ENCODE results near the gene MLLT6. TPM values are rescaled to one million over a fixed set of nuclear protein-coding genes. Genes with fewer than 3 reads are reported as not detected.

The MLLT6 gene
- total RNA-seq, 1 donor from 2014 or later = 23.4 TPM

DNA sequence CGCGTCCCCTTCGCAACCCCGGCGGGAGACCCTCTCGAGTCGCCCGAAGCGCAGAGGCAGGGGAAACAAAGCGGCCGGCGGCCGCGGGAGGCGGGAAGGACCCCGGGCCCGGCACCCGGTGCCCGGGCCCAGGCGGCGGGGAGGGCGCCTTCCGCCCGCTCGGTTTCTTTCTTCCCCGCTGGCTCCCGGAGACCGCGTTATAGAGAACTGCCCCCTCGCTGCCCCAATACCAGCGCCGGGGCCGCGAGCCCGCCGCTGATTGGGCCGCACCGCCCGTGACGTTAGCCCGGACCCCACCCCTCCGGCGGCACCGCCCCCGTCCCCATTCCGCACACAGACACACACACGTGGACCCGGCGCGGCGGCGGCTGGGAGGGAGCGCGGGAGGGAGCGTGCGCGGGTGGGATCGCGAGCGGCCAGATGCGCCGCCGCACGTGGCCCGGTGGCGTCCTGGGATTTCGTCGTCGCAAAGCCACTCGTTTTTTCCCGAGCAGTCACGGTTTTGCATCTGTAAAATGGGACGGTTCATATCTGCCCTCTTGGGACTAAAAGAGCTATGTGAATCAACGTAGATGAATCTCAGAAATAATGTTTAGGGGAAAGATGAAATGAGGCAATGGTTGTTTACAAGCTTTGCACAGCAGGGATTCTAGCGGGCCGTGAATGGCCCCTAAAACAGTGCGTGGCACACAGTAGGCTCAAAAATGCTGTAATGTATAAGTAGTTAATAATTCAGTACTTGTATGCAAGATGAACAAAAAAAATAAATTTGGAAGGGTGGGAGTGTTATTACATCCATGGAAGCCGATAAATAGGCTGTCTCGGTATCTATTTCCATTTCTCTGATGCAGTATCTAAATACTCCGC, 30.1 kb upstream of the MLLT6 start, which contains the start of gene EPOP:
EPOP (minus strand) TSS at position 209 of the 867 bp plus-strand sequence. CDS start 462 bp downstream, outside the sequence.
- DNase-seq = peak; percentile 62

DNA sequence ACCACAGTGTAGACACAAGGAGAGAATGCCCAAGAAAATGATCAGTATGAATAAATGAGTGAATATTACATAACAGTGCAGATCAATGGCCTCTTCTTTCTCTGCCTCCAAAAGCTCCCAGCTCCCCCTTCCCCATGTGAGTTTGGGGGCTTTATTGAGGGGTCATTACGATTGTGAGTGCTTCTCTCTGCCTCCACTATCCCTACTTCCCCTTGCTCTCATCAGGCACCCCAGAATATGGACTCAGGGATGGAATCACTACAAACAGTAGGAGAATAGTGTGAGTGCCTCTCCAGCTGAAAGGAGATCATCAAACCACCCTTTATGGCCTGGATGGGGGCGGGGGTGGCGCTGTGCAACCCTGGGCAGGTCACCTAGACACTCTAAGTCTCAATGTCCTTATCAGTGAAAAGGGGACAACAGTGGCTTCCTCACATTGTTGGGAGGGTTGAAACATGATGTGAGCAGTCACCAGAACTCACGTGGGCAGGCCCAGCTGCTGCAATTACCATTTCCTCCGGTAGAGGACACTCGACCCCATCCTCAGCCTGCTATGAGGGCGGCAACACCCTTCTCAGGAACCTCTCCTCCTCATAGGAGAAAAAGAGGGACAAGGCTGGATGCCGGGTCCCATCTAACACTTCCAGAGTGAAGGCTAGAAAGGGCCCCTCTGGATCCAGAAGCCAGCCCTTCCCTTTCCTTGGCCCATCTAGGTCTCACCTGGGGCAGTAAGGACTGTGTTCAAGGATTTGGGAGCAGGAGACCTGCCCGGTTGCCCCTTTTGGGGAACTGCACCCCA, 28.2 kb upstream of the MLLT6 start:
- DNase-seq = peak; percentile 72

GRCh38 chr17:38677819-38678218, 27.3 kb upstream of the MLLT6 start:
- no peak for DNase-seq

GRCh38 chr17:38681096-38681495, 24.0 kb upstream of the MLLT6 start:
- DNase-seq = no peak

GRCh38 chr17:38685491-38685890, 19.6 kb upstream of the MLLT6 start:
- DNase-seq = no peak

- no peak for DNase-seq
Observed at GRCh38 chr17:38687286-38687685, 17.8 kb upstream of the MLLT6 start.

DNA sequence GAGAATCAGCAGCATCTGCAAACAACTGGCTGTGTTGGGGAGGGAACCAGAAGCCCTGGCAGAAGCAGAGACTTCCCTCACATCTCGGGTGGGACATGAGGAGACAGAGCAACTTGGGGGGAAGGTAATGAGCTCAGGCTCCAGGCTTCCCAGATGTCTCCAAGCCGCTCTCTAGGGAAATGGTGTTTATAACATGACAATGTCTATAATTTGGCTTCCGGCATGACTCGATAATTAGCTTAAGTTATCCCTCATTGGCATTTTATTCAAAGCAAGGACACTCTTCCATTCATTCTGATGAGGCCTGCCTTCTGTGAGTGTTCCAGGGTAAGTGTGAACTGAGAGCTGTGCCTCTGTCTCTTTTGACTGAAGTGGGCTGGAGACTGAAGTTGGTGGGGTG, 14.7 kb upstream of the MLLT6 start:
- DNase-seq = peak; percentile 42

- no peak for DNase-seq
Observed at GRCh38 chr17:38691154-38691553, 13.9 kb upstream of the MLLT6 start.

DNA sequence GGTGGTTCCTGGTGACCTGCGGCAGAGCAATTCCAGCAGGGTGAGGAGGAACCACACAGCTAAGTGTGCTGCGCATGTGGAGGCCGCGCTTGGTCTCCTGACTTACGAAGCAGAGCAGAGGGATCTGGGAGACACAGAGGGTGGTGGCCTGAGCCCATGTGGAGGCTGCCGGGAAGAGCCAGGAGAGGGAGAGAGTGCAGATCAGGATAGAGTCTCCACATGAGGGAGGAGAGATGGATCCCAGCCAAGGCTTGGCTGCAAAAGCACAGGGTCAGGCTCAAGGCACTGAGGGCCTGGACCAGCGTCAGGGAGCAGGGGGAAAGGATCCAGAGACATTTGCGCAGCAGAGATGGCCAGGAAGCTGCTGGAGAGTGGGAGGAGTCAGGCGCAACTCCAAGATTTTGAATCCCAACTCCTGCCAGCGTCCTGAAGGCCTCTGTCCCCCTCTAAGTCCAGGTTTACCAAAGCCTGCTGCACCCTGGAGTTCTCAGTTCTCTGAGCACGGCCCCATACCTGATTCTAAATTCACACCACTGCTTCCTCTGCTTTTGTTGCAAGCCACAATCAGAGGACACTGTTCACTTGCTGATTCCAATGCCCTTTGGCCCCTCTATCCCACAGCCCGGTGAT, 11.3 kb upstream of the MLLT6 start:
- DNase-seq = peak; percentile 81

DNA sequence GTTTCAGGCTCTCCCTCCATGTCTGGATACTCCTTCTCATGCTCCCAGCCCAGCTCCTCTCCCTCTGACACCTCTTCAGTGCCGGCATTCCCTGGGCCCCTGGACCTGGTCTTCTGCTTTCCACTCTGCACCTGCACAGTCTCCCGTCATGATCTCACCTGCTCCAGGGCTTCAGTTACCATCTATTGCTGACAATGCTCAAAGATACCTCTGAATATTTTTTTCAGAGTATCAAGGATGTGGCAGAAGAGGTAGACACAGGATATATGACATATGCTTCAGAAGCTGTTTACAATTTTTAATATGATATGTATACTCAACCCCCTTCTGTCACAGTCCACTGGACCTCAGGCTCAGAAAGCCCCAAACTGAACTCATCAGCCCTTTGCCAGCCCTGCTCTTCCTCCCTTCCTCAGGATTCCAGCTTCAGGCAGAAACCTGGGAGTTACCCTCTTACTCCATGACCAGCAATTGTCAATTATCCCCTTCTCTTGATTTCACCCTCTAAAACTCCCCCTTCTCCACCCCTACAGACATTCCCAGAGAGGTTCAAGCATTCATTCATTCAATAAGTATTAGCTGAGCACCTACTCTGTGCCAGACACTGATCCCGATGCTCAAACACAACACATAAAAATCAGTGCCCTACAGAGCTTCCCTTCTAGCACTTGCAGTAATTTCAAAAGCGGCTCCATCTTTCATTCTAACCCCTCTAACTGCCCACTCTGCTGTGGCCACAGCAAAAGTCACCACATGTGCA, 7.8 kb upstream of the MLLT6 start:
- DNase-seq = no peak

DNA sequence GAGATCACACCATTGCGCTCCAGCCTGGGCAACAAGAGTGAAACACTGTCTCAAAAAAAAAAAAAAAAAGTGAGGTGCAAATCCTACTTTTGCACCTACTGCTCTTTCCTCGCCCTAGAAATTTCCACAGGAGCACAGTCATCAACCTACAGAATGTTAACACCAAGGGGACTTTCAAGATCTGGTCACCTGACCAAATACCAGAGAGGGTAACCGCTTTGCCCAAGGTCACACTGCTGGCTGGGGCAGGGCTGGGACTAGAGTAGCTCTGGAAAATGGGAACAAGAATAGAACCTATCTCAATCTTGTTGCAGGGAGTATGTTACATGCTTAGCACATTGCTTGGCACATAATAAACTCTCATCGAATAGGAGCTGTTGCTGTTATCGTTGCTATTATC, 6.3 kb upstream of the MLLT6 start:
- no peak for DNase-seq

- DNase-seq = no peak
Observed at GRCh38 chr17:38701504-38702165, 3.4 kb upstream of the MLLT6 start.

DNA sequence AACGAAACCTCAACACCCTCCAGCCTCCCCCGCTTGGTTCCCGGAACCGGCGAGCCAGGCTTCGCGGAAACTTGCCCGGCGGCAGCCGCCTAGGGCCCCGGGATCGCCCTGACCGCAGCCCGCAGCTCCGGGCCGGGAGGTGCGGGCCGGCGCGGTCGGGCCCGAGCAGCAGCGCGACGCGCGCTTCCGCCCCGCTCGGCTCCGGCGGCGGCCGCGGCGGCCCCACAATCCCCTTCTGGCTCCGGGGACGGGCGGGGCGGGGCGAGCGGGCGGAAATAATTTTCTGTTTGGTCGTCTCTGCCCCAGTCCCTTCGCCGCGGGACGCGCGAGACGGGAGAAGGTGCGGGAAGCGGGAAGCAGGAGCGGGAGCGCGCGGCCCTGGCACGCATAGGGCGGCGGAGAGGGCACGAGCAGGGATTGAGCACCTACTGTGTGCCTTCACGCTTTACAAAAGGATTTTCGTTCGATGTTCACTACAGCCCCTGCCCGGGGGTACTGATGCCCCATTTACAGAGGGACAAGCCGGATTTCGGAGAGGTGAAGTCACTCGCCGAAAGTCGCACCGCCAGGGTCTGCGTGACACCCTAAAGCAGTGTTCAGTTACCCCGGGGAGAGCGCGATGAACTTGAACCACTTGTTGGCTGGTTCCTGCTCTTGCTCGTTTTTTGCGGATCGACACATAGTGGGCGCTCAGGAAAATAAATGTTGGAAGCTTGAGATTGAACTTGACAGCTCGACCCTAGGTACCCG, 2.7 kb upstream of the MLLT6 start:
- DNase-seq = peak; percentile 79

DNA sequence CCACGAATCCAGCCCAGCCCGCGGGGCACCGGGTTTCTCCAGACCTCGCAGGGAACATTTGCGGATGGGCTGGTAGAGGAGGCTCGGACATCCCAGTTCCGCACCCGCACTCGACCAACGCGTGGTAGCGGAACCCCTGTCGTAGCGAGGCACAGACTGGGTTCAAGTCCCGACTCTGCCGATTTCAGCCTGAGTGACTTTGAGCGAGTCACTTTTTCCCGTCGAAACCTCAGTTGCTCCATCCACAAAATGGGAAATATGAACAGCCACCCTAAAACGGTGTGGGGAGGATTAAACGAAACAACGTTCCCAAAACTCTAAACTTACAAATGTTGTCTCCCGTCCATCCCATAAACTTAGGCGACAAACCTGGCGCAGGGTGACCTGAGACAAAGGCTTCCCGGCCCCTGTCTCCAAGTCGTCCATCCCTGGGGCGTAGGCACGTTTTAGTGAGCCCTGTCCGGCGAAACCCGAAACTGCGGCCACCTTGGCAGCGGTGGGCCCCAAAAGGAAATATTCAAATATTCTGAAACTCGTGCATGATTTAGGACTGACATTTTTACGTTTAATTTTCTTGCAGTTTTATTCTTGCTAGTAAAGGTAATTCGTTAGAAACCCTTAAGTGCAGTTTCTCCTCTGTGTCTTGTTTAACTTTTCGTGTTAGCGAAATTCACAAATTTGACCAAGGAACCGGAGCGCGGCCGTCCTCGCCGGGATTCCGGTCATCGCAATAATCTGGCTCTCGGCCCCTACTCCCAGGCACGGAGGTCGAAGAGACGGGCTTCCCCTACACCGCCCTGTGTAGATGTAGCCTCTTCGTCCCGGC, 1.9 kb upstream of the MLLT6 start:
- no peak for DNase-seq

- DNase-seq = no peak
Observed at GRCh38 chr17:38703742-38704605, 1.1 kb upstream of the MLLT6 start.

GRCh38 chr17:38705523-38705802, 390 bp downstream of the MLLT6 start:
- DNase-seq = no peak

- DNase-seq = peak; percentile 34
Observed at GRCh38 chr17:38705803-38706504, 881 bp downstream of the MLLT6 start.

- no peak for DNase-seq
Observed at GRCh38 chr17:38706505-38707216, 1.6 kb downstream of the MLLT6 start.
